ENCODE results near the gene IREB2. TPM values are rescaled to one million over a fixed set of nuclear protein-coding genes. Genes with fewer than 3 reads are reported as not detected.

IREB2 gene
- total and polyA plus RNA-seq, 2 of the 13 experiments (the other 11 are each of a cell fraction or from before 2014, with no cell fraction given): 24.2 to 30.4 TPM

DNA sequence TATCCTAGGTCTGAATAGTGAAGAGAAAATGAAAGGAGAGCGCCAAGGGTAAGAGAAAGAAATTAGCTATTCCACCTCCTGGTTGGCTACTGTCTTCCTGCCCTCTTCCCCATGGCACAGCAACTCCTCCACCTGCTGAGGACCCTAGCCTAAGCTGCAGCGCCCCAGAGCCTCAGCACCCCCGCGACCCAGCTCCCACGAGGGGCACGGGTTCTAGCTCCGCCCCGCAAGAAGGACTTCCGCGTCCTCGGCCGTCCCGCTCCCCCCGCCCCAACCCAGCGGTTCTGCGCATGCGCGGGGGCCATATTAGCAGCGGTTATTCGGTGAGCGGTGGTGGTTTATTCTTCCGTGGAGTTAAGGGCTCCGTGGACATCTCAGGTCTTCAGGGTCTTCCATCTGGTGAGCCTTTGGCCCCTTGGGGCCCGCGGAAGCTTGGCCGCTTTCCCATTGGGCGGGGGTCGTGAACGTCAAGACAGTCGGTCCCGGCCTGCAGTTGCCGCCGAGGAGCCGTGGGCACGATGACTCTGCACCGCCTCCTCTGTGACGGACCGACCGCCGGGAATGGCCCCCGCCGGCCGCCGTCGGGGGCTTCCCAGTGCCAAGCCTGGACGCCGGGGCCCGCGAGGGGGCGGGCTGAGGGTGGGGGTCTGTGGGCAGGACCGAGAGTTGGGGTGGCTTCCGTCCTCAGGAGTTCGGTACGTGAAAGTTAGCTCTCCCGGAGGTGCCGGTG is 102.3 kb downstream of the IREB2 start, which contains the start of gene PSMA4 (continued):
- TF ChIP-seq ZNF501 (CRISPR knock-in tag; IDR thresholded peaks at IDR 0.05) (peak; percentile 87), PRPF4 (IDR thresholded peaks at IDR 0.05; ENCODE audit: low read depth, low read length, poor library complexity, severe bottlenecking) (no peak), CHCHD3 (CRISPR knock-in tag; IDR thresholded peaks at IDR 0.05) (no peak; the same call in 1 of the 2 replicates), ZNF547 (CRISPR knock-in tag; IDR thresholded peaks at IDR 0.05) (peak; percentile 69; the same call in 1 of the 2 replicates), ZBTB20 (CRISPR knock-in tag; IDR thresholded peaks at IDR 0.05; ENCODE audit: borderline replicate concordance, low read depth) (no peak; the same call in 1 of the 2 replicates), ZNF776 (CRISPR knock-in tag; IDR thresholded peaks at IDR 0.05) (no peak), ZNF816 (CRISPR knock-in tag; IDR thresholded peaks at IDR 0.05; ENCODE audit: borderline replicate concordance) (peak; percentile 83; the same call in 1 of the 2 replicates), ZNF253 (CRISPR knock-in tag; IDR thresholded peaks at IDR 0.05; ENCODE audit: borderline replicate concordance) (0 out of 2 replicates have a peak, but pooled peaks have one; percentile 18), MED1 (CRISPR knock-in tag; IDR thresholded peaks at IDR 0.05) (peak; percentile 69), ATF3 (CRISPR knock-in tag; IDR thresholded peaks at IDR 0.05) (no peak), POLR2A (IDR thresholded peaks at IDR 0.05; ENCODE audit: insufficient read depth in 1 of 2, low read depth in 2 of 2, low read length in 2 of 2) (peak; percentile 78 to 94), ARNTL (CRISPR knock-in tag; IDR thresholded peaks at IDR 0.05) (no peak), ZNF484 (CRISPR knock-in tag; IDR thresholded peaks at IDR 0.05; ENCODE audit: borderline replicate concordance, low read depth) (no peak), ZGPAT (CRISPR knock-in tag; IDR thresholded peaks at IDR 0.05) (peak; percentile 76), MATR3 (CRISPR knock-in tag; IDR thresholded peaks at IDR 0.05) (no peak), ELF1 (CRISPR knock-in tag; IDR thresholded peaks at IDR 0.05) (peak; percentile 97), ARID4A (CRISPR knock-in tag; IDR thresholded peaks at IDR 0.05; ENCODE audit: borderline replicate concordance) (peak; percentile 87), PHF20 (CRISPR knock-in tag; IDR thresholded peaks at IDR 0.05) (peak; percentile 84), KAT8 (CRISPR knock-in tag; IDR thresholded peaks at IDR 0.05) (peak; percentile 89), YEATS4 (CRISPR knock-in tag; IDR thresholded peaks at IDR 0.05; ENCODE audit: borderline replicate concordance) (peak; percentile 68; the same call in 1 of the 2 replicates), USF2 (IDR thresholded peaks at IDR 0.05; ENCODE audit: low read depth, low read length) (no peak), USF2 (CRISPR knock-in tag; IDR thresholded peaks at IDR 0.05; ENCODE audit: borderline replicate concordance) (peak; percentile 30; the same call in 1 of the 2 replicates), ZNF34 (CRISPR knock-in tag; IDR thresholded peaks at IDR 0.05; ENCODE audit: borderline replicate concordance) (no peak)

Data from HepG2 (cell line).